B cell (primary cell): ENCODE results near the gene EEF1E1. TPM values are rescaled to one million over a fixed set of nuclear protein-coding genes. Genes with fewer than 3 reads are reported as not detected.

Experiments used
- ATAC-seq: fragments of 200-7000 bp; cut with Tn5 transposase; one replicate; pipeline ENCODE4 v1.10.0; 2021; ENCODE audit warnings: low read depth, mild to moderate bottlenecking, moderate number of reproducible peaks, moderate library complexity
- CTCF ChIA-PET: fragments of 350-600 bp; sonication (Branson Sonifier 250); formaldehyde crosslinking; loops from one replicate; lab custom pipeline; 2021; ENCODE audit warnings: antibody characterized with exemption, inconsistent platforms; lab: Charles Lee
- POLR2A ChIA-PET: fragments of 350-600 bp; sonication (Branson Sonifier 250); formaldehyde crosslinking; loops from one replicate; lab custom pipeline; 2021; ENCODE audit warnings: antibody characterized with exemption; lab: Charles Lee
- DNase-seq: peaks from one replicate; pipeline ENCODE4 v3.0.0; 2013
- H2AFZ ChIP-seq: 2 replicates; pipeline ENCODE4 v1.6.1; 2012; ENCODE audit warnings: mild to moderate bottlenecking, low read depth, low read length; ENCODE audit not compliant: insufficient read depth, poor library complexity, severe bottlenecking
- H3K27ac ChIP-seq, 2 donors: 1 replicate in 1 of 2; 2 replicates in 1 of 2; pipeline ENCODE4 v1.5.1; 2012 to 2013; ENCODE audit warnings: low read length in 2 of 2, mild to moderate bottlenecking in 2 of 2, moderate library complexity in 1 of 2
- H3K27me3 ChIP-seq, 4 experiments: fragments of 200-600 bp in 1 of 4; sonication (generic) in 1 of 4; replicated peaks in 1 of 4; 1 replicate in 2 of 4; 2 replicates in 2 of 4; pipeline versions ENCODE4 v1.6.1 to v1.7.0; 2013 to 2016; ENCODE audit warnings: low read length in 3 of 4, mild to moderate bottlenecking in 2 of 4, mixed read lengths in 1 of 4, moderate library complexity in 1 of 4; ENCODE audit not compliant: insufficient read depth in 4 of 4, control insufficient read depth in 3 of 4; ENCODE audit errors: control extremely low read depth in 1 of 4
- H3K36me3 ChIP-seq, 2 experiments: replicated peaks in 1 of 2; 1 replicate in 1 of 2; 2 replicates in 1 of 2; pipeline versions ENCODE4 v1.6.1 to v1.7.1; 2013; ENCODE audit warnings: low read length in 1 of 2; ENCODE audit not compliant: insufficient read depth in 2 of 2, control insufficient read depth in 1 of 2; ENCODE audit errors: control extremely low read depth in 1 of 2, extremely low read depth in 1 of 2
- H3K4me1 ChIP-seq, 2 donors: fragments of 200-600 bp in 1 of 2; sonication (generic) in 1 of 2; 1 replicate in 1 of 2; 2 replicates in 1 of 2; pipeline versions ENCODE4 v1.5.1 to v1.6.1; 2013 to 2017; ENCODE audit warnings: low read length in 2 of 2; ENCODE audit not compliant: control insufficient read depth in 2 of 2, insufficient read depth in 2 of 2
- H3K4me2 ChIP-seq: replicated peaks from 2 replicates; pipeline ENCODE3; 2012; ENCODE audit warnings: mild to moderate bottlenecking, low read depth, low read length; ENCODE audit not compliant: poor library complexity, severe bottlenecking
- H3K4me3 ChIP-seq, 5 experiments: fragments of 200-600 bp in 1 of 5; sonication (generic) in 1 of 5; 1 replicate in 3 of 5; 2 replicates in 2 of 5; pipeline versions ENCODE4 v1.5.1 to v1.7.0; 2011 to 2016; ENCODE audit warnings: low read length in 4 of 5, mild to moderate bottlenecking in 4 of 5, low read depth in 2 of 5, control low read depth in 1 of 5, moderate library complexity in 1 of 5; ENCODE audit not compliant: insufficient read depth in 1 of 5; ENCODE audit errors: control extremely low read depth in 1 of 5, extremely low read depth in 1 of 5
- H3K79me2 ChIP-seq: fragments of 200-600 bp; sonication (generic); one replicate; pipeline ENCODE4 v1.6.0; 2016; ENCODE audit warnings: low read length; ENCODE audit not compliant: control insufficient read depth, insufficient read depth
- H3K9ac ChIP-seq: fragments of 200-600 bp; sonication (generic); 2 replicates; pipeline ENCODE4 v1.6.1; 2017; ENCODE audit warnings: mild to moderate bottlenecking, low read length, moderate library complexity
- H3K9me3 ChIP-seq, 3 donors: one replicate each; pipeline versions ENCODE4 v1.6.1 to v1.7.1; 2013; ENCODE audit warnings: low read length in 2 of 3; ENCODE audit not compliant: control insufficient read depth in 2 of 3, insufficient read depth in 1 of 3; ENCODE audit errors: control extremely low read depth in 1 of 3
- H4K20me1 ChIP-seq: 2 replicates; pipeline ENCODE4 v1.6.0; 2012; ENCODE audit warnings: mild to moderate bottlenecking, low read length; ENCODE audit not compliant: insufficient read depth, control insufficient read depth, poor library complexity, severe bottlenecking
- H3K27ac Mint-ChIP-seq: one replicate; pipeline ENCODE4 v1.8.0; 2021; ENCODE audit warnings: mixed read lengths
- H3K27me3 Mint-ChIP-seq: one replicate; pipeline ENCODE4 v1.8.0; 2021; ENCODE audit warnings: mixed read lengths
- H3K4me1 Mint-ChIP-seq: one replicate; pipeline ENCODE4 v1.8.0; 2021; ENCODE audit warnings: mixed read lengths
- H3K4me3 Mint-ChIP-seq: one replicate; pipeline ENCODE4 v1.8.0; 2021; ENCODE audit warnings: mixed read lengths
- H3K9me3 Mint-ChIP-seq: one replicate; pipeline ENCODE4 v1.8.0; 2022; ENCODE audit warnings: mixed read lengths; ENCODE audit not compliant: insufficient read depth
- EZH2 ChIP-seq: IDR thresholded peaks from 2 replicates; pipeline ENCODE4 v1.6.1; 2012; ENCODE audit warnings: borderline replicate concordance, low read depth, mild to moderate bottlenecking, moderate library complexity, low read length; ENCODE audit not compliant: insufficient read depth, poor library complexity, severe bottlenecking
- WGBS: methylation state at CpG from one replicate; pipeline ENCODE4 v1.1.5; 2013; ENCODE audit warnings: missing lambda C conversion rate; ENCODE audit not compliant: insufficient coverage; 5-methylcytosine and 5-hydroxymethylcytosine counted together
- intact Hi-C: fragments of 100-400 bp; cut with micrococcal nuclease; formaldehyde crosslinking; loops from one replicate; pipeline ENCODE4 v1.10.0; 2022
- polyA plus RNA-seq: library from polyadenylated mRNA; depleted of rRNA; stranded (reverse); fragments of >200 nt; gene quantifications from 2 replicates; pipeline ENCODE4 v1.2.3, GENCODE V29; 2012
- total RNA-seq, 2 donors: library from RNA; stranded (reverse); fragments of 120-200 nt in 1 of 2; gene quantifications; 1 replicate in 1 of 2; 2 replicates in 1 of 2; pipeline versions ENCODE4 v1.2.3 to v1.2.4, GENCODE V29; 2013 to 2022
- TF ChIP-seq, protein P1 (sequence below): fragments of 200-600 bp; IDR thresholded peaks from one replicate; pipeline ENCODE4 v1.8.0; 2022; ENCODE audit warnings: antibody characterized with exemption, mild to moderate bottlenecking

Gene EEF1E1
- total and polyA plus RNA-seq, 2 donors (not counting 1 experiment from before 2014, with no cell fraction given), result 20.1 to 23.1 TPM

DNA sequence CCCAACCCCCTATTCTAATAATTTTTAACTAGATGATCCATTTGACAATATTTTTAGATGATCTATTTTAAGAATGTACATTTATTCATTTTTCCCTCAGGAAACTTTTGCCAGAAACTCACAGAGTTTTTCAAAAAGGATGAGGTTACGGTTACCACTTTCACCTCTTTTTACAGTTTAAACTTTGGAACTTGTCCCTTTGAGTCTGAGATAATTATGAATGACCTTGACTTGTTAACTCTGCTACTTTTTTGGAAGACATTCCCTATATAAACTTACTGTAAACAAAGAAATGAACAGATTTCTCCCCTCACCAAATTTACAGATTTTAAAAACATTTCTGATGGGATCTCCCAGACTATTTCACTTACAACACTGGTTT lies 19.8 kb downstream of the EEF1E1 start:
- Histone ChIP-seq H3K4me3 (no peak overlapping the region), H3K27ac (no peak overlapping the region), H2AFZ (no peak overlapping the region), H3K36me3 (peaks cover 0 to 26% of the 10 kb centered on the region in 2 experiments), H3K9ac (no peak overlapping the region), H3K79me2 (no peaks in the 10 kb centered on the region), H4K20me1 (no peaks in the 10 kb centered on the region), H3K4me1 (no peaks in the 10 kb centered on the region), H3K27me3 (no peaks in the 10 kb centered on the region), H3K4me2 (no peak overlapping the region), H3K9me3 (no peaks in the 10 kb centered on the region)
- Mint-ChIP-seq H3K4me1 (no peaks in the 10 kb centered on the region), H3K27ac (no peak overlapping the region), H3K27me3 (no peaks in the 10 kb centered on the region), H3K4me3 (no peak overlapping the region), H3K9me3 (no peaks in the 10 kb centered on the region)
- intact Hi-C loops, result no loop called here
- TF ChIP-seq EZH2, result no peak
- TF ChIP-seq, protein P1, sequence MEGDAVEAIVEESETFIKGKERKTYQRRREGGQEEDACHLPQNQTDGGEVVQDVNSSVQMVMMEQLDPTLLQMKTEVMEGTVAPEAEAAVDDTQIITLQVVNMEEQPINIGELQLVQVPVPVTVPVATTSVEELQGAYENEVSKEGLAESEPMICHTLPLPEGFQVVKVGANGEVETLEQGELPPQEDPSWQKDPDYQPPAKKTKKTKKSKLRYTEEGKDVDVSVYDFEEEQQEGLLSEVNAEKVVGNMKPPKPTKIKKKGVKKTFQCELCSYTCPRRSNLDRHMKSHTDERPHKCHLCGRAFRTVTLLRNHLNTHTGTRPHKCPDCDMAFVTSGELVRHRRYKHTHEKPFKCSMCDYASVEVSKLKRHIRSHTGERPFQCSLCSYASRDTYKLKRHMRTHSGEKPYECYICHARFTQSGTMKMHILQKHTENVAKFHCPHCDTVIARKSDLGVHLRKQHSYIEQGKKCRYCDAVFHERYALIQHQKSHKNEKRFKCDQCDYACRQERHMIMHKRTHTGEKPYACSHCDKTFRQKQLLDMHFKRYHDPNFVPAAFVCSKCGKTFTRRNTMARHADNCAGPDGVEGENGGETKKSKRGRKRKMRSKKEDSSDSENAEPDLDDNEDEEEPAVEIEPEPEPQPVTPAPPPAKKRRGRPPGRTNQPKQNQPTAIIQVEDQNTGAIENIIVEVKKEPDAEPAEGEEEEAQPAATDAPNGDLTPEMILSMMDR, result no peak
- ChIA-PET CTCF (no interaction called here), POLR2A (no interaction called here)
- no peak for ATAC-seq
- DNase-seq, result no peak
- no CpG with 5 or more reads among the region's 1 CpG for WGBS

DNA sequence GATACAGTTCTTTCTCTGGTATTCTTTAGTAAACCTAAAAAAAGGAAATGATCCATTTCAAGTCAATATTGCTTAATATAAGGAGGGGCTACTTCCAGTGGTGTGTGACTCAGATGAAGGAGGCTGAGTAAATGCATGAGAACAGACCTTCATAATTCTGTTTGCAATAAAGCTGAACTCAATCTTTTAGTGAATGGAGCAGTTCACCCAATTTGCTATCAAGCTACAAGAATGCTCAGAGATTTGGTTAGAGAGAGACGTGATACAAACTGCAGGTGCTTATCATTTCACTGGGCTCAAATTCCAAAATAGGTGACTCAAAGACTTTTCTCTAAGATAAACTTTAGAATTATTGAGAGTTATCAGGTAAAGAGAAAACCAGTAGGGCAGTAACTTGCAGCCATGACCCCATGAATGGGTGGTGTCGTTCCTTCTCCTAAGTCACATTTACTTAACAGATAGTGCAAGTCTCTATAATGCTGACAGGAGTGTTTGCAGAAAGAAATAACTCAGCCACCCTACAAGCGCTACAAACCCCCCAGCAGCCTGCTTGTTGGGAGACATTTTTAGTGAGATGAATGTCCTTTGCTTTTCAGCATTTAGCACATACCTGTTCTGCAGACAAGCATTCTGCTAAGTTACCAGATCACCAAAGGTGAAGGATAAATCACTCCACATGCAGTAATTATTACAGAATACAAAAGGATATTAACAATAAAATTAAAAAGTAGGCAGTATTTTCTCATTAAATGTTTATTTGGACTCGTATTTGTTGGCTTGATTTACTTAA lies 21.8 kb downstream of the EEF1E1 start:
- CTCF ChIA-PET, result no interaction called here
- H3K4me1 Mint-ChIP-seq, result peaks cover 4% of the 10 kb centered on the region
- Histone ChIP-seq H3K36me3 (peaks cover 0 to 11% of the 10 kb centered on the region in 2 experiments), H3K9me3 (no peaks in the 10 kb centered on the region), H3K79me2 (no peaks in the 10 kb centered on the region), H3K4me2 (no peak overlapping the region), H3K4me1 (peaks cover under 1 to 5% of the 10 kb centered on the region in 2 donors), H3K27ac (no peak overlapping the region), H3K9ac (no peak overlapping the region), H3K4me3 (no peak overlapping the region), H4K20me1 (no peaks in the 10 kb centered on the region), H2AFZ (no peak overlapping the region), H3K27me3 (no peaks in the 10 kb centered on the region)
- H3K9me3 Mint-ChIP-seq, result no peaks in the 10 kb centered on the region
- H3K4me3 Mint-ChIP-seq, result no peak overlapping the region
- no peaks in the 10 kb centered on the region for H3K27me3 Mint-ChIP-seq
- WGBS, result no CpG with 5 or more reads among the region's 4 CpGs
- no peak overlapping the region for H3K27ac Mint-ChIP-seq
- DNase-seq (no peak), ATAC-seq (no peak)
- TF ChIP-seq, protein P1, result no peak
- no peak for TF ChIP-seq EZH2
- POLR2A ChIA-PET, result no interaction called here
- intact Hi-C loops, result no loop called here
